ENCODE measurements around the gene CEP170.
A peak's percentile ranks its signal among the peaks of the same experiment; 100 is the strongest.

CEP170 gene

DNA sequence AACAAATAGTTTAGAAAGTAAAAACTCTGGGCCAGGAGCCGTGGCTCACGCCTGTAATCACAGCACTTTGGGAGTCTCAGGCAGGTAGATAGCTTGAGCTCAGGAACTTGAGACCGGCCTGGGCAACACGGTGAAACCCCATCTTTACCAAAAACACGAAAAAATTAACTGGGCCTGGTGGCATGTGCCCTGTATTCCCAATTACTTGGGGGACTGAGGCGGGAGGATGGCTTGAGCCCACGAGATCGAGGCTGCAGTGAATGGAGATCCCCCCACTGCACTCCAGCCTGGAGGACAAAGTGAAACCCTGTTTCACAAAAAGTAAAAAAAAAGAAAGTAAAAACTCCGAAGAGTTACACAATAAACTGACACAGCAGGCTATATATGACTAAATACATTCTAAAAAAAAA lies 10.6 kb downstream of the CEP170 start:
- TF ChIP-seq CTCF (IDR thresholded peaks at IDR 0.05; ENCODE audit: borderline replicate concordance, insufficient read depth, low read depth, low read length) = no peak
- peak overlapping the region; percentile 35 for H3K4me3 ChIP-seq (ENCODE audit: low read depth, low read length)

GRCh38 chr1:243236604-243237252 lies 18.4 kb downstream of the CEP170 start:
- TF ChIP-seq CTCF (IDR thresholded peaks at IDR 0.05; ENCODE audit: borderline replicate concordance, insufficient read depth, low read depth, low read length) = no peak
- no peak overlapping the region for H3K4me3 ChIP-seq (ENCODE audit: low read depth, low read length)

DNA sequence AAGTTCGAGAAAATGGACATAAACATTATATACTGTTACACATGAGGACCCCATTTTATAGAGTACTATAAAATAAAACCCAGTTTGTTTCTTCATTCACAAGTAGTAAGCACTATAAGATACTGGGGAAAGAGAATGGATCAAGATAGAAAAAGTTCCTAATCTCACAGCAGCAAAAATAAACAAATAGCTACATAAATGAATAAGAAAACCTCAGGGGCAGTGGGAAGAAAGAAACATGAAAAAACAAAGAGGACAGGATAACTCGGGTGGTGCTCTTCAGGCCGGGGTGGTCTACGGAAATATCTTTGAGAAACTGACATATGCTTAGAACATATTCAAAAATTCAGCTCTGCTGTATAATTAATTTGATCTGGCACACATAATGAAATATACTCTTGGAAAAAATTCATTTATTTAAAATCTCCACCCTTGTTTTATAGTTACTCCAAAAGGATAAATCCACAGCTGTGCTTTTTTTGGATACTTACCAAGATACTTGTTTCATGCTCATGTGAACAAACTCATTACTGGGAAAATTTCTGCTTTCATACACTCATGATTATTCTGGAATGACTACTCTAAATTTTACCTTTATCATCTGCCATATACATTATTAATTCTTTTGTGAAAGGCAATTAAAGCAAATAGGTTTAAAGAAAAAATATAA lies 20.0 kb downstream of the CEP170 start:
- TF ChIP-seq CTCF (IDR thresholded peaks at IDR 0.05; ENCODE audit: borderline replicate concordance, insufficient read depth, low read depth, low read length) = no peak

DNA sequence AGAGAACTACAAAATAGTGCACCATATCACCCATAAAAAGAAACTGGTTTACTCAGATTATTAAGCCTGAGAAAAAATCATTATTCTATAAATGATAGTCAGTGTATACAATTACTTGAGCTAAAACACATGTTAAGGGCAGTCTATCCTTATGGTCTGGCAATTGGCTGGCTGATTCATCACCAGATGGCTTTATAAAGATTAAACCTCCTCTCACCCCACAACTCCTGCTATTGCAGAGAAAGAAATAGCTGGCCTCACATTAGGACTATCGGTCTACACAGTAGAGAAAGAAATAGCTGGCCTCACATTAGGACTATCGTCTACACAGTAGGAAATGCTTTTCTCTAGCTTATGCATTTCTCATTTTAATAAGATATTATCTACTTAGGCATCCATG lies 21.2 kb downstream of the CEP170 start:
- H3K4me3 ChIP-seq (ENCODE audit: low read depth, low read length) = no peak overlapping the region
- TF ChIP-seq CTCF (IDR thresholded peaks at IDR 0.05; ENCODE audit: borderline replicate concordance, insufficient read depth, low read depth, low read length) = no peak

More for the DNA sequence above, 20.0 kb downstream of the CEP170 start:
- H3K4me3 ChIP-seq (ENCODE audit: low read depth, low read length) = no peak overlapping the region

GRCh38 chr1:243230914-243231313 lies 24.2 kb downstream of the CEP170 start:
- H3K4me3 ChIP-seq (ENCODE audit: low read depth, low read length) = no peak overlapping the region
- no peak for TF ChIP-seq CTCF (IDR thresholded peaks at IDR 0.05; ENCODE audit: borderline replicate concordance, insufficient read depth, low read depth, low read length)

DNA sequence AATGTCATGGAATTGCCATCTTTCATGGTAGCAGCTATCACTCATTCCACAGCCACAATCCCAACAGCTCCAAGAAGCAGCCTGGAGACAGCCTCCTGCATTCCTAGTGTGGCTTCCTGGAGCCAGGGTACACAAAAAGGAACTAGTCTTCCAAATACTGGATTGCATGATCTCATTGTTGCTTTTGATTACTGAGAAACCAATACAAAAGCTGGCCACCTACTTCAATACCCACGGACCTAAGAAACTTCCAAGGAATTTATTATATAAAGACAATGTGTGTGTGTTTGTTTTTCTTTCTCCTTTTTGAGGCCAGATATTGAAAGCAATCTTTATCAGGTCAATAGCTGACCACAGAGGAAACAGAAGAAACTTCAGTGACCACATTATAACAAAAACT lies 25.6 kb downstream of the CEP170 start:
- H3K4me3 ChIP-seq (ENCODE audit: low read depth, low read length) = no peak overlapping the region
- TF ChIP-seq CTCF (IDR thresholded peaks at IDR 0.05; ENCODE audit: borderline replicate concordance, insufficient read depth, low read depth, low read length) = no peak

GRCh38 chr1:243227622-243228021 lies 27.5 kb downstream of the CEP170 start:
- no peak overlapping the region for H3K4me3 ChIP-seq (ENCODE audit: low read depth, low read length)
- no peak for TF ChIP-seq CTCF (IDR thresholded peaks at IDR 0.05; ENCODE audit: borderline replicate concordance, insufficient read depth, low read depth, low read length)

All from GM12875 (cell line).